AG20443 (cell line): ENCODE measurements around the gene DOCK7.

Experiments used
- DNase-seq: peaks from one replicate; pipeline ENCODE4 v3.0.0; 2012; ENCODE audit warnings: low spot score, mixed read lengths

Gene DOCK7

DNA sequence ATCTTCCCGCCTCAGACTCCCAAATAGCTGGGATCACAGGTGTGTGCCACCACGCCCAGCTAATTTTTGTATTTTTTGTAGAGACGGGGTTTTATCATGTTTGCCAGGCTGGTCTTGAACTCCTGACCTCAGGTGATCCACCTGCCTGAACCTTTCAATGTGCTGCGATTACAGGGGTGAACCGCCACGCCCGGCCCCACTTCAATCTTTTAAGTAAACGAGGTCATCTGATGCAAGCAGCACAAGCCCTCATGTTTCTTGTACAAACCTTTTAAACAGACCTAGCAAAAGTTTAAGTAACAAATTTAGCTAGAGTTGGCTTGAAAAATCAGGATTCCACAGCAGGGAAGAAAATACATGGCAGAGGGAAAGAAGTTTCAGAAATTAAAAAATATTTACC, 272.5 kb downstream of the DOCK7 start:
- no peak for DNase-seq

DNA sequence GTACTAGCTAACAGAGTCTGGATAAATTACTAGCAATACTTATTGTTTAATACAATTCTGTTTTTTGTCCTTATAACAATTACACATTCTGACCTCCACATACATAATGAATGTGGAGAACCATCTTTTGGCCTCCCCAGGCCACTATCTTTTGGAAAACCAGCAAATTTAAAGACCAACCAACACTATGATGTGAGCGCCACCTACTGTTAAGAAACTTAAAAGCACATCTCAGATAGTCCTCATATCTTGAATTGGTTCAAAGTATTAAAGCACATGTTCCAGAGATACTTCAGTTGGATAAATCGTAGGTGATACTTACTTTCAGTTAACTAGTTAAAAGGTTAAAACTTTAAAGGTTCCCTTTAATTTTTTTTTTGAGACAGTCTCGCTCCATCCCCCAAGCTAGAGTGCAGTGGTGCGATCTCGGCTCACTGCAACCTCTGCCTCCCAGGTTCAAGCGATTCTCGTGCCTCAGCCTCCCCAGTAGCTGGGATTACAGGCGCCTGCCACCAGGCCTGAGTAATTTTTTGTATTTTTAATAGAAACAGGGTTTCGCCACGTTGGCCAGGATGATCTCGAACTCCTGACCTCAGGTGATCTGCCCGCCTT, 280.7 kb downstream of the DOCK7 start:
- DNase-seq, result peak; percentile 63

- no peak for DNase-seq
These were observed 281.6 kb downstream of the DOCK7 start for GRCh38 chr1:62406576-62406975.

- no peak for DNase-seq
These were observed 282.9 kb downstream of the DOCK7 start for GRCh38 chr1:62405247-62405646.
